ENCODE measurements around the gene COX6A2.

Gene COX6A2

GRCh38 chr16:31411024-31411844 is 16.9 kb downstream of the COX6A2 start:
- no peak for DNase-seq (ENCODE audit: low read depth in 2 of 3, low spot score in 2 of 3)

GRCh38 chr16:31410082-31410481 is 18.1 kb downstream of the COX6A2 start:
- DNase-seq (ENCODE audit: low read depth in 2 of 3, low spot score in 2 of 3): no peak

DNA sequence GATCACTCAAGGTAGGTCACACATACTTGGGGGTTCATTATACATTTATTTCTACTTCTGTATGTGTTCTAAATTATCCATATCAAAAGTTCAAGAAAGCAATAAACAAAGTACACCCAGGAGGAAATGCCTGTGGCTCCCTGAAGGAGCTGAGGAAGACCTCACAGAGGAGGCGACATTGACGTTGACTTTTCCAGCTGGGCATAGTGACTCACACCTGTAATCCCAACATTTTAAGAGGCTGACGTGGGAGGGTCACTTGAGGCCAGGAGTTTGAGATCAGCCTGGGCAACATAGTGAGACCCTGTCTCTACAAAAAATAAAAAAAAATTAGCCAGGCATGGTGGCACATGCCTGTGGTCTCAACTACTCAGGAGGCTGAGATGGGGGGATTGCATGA is 18.7 kb downstream of the COX6A2 start:
- no peak for DNase-seq (ENCODE audit: low read depth in 2 of 3, low spot score in 2 of 3)

GRCh38 chr16:31407406-31407805 is 20.8 kb downstream of the COX6A2 start:
- DNase-seq (ENCODE audit: low read depth in 2 of 3, low spot score in 2 of 3): no peak

GRCh38 chr16:31404353-31405064 is 23.7 kb downstream of the COX6A2 start:
- no peak for DNase-seq (ENCODE audit: low read depth in 2 of 3, low spot score in 2 of 3)

DNA sequence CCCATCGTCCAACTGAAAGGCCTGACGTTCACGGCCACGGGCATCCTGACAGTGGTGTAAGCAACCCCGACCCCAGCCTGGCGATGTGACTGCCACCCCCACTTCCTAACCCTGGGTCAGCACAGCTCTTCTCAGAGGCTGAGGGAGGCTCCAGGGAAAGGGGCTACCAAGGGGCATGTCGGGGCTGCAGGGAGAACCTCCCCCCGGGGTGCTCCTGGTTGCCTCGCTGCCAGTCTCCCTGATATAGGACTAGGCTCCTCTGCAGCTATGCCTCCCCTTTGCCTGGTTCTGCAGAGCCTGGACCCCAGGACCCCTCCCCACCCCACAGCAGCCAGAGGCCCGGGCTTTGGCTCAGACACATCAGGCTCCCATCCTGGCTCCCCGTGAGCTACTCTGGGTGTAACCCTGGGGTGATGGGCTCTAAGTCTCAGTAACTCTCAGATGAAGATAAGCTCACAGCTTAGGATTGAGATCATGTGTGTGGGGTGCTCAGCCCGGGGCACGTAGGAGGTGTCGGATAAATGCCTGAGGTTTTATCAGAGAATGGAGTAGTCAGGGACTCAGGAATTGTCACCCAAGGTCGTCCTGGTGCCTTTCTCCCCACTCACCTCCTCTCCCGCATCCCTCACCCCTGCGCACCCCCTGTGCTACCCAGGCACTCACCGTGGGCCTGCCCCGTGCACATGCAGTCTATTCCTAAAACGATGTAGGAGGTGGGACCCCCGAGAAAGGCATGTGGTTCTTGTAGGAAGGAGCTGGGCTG is 24.4 kb downstream of the COX6A2 start:
- no peak for DNase-seq (ENCODE audit: low read depth in 2 of 3, low spot score in 2 of 3)

- no peak for DNase-seq (ENCODE audit: low read depth in 2 of 3, low spot score in 2 of 3)
These were observed 25.5 kb downstream of the COX6A2 start for GRCh38 chr16:31402687-31403086.

DNA sequence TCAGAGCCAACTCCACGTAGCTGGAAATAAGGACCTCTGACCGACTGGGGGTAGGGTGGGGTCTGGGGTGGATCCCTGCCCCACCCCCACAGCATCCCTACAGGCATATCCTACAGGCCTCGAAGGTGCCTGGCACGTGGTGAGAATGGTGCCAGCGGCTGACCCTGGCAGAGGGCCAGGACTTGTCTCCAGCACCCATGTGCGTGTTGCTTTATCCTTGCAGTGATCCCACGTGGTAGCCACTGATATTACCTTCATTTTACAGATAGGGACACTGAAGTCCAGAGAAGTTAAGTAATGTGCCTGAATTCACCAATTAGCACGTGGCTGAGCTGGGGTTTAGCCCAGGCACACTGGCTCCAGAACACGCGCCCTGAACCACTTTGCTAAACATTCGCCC is 26.7 kb downstream of the COX6A2 start:
- DNase-seq (ENCODE audit: low read depth in 2 of 3, low spot score in 2 of 3): no peak

DNA sequence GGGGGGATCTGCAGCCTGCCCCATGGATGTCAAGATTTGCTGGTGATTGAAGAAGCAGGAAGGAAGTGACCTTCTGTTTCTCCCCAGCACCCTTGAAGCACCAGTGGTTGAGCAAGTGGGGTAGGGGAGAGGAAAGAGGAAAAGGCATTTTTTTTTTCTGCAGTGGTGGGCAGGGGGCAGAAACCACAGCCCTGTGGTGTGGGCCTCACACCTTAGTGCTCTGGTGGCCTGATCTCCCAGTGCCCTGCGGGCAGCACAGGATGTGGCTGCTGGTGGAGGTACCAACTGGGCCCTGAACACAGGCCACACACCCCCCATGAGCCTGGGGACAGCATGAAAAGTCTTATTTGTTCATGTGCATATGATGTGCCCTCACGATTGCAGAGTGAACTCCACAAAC is 28.0 kb downstream of the COX6A2 start:
- DNase-seq (ENCODE audit: low read depth in 2 of 3, low spot score in 2 of 3): no peak

DNA sequence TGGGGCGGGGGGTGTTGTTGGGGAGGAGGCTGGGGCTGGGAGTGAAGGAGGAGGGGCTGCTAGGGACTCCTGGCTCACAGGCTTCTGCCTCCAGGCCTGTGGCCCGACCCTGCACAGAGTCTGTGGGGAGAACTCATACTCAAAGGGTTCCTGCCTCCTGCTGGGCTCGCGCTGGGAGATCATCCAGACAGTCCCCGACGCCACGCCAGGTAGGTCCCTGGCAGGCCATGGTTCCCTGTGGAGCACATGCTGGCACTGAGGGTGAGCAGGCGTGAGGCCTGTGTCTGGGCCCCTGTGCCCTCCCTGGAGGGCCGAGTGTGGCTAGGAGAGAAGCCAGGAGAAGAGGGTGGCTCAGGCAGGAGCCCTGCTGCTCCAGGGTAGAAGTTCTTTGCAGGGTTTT is 30.5 kb downstream of the COX6A2 start:
- DNase-seq (ENCODE audit: low read depth in 2 of 3, low spot score in 2 of 3): no peak

DNA sequence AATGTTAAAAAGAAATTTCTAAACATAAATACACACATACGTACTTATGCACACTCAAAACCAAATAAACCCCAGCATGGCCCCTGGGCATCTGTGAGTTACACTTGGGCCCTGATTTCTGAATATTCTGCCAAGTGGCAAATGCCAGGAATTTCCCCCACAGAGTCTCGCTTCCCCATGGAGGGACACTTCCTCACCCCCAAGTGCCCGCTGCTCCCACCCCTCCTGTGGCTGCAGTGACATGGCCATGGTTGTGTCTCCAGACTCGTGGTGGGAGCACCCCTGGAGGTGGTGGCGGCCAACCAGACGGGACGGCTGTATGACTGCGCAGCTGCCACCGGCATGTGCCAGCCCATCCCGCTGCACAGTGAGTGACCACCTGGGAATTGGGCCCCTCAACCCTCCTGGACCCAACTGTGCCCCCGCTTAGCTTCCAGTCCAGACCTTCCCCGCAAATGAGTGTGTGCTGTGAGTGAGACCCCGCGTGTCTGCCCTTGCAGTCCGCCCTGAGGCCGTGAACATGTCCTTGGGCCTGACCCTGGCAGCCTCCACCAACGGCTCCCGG is 31.0 kb downstream of the COX6A2 start:
- DNase-seq (ENCODE audit: low read depth in 2 of 3, low spot score in 2 of 3): no peak

- no peak for DNase-seq (ENCODE audit: low read depth in 2 of 3, low spot score in 2 of 3)
These were observed 32.5 kb downstream of the COX6A2 start for GRCh38 chr16:31395647-31396046.

DNA sequence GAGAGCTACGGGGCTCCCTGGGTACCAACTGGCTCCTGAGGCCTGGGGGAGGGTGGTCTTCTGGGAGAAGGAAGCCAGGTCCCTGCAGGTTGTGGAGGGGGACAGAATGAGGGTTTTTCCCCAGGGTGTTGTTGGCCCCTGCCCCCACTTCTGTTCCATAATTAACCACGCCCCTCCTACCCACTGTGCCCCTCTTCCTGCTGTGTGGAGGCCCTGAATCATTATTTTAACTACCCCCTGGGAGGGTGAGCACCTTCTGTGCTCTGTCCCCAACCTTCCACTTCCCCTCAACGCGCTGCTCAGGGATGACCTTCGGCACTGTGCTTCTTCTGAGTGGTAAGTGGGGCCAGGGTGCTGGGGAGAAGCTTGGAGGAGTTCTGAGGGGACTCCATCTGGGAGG is 35.1 kb downstream of the COX6A2 start, which contains the start of gene ITGAD:
ITGAD (plus strand) TSS at position 280 of the 400 bp plus-strand sequence; CDS start at position 306, 26 bp downstream.
- DNase-seq (ENCODE audit: low read depth in 2 of 3, low spot score in 2 of 3): no peak

GRCh38 chr16:31390504-31391041 is 37.6 kb downstream of the COX6A2 start:
- no peak for DNase-seq (ENCODE audit: low read depth in 2 of 3, low spot score in 2 of 3)

- no peak for DNase-seq (ENCODE audit: low read depth in 2 of 3, low spot score in 2 of 3)
These were observed 39.6 kb downstream of the COX6A2 start for GRCh38 chr16:31388535-31388934.

- DNase-seq (ENCODE audit: low read depth in 2 of 3, low spot score in 2 of 3): no peak
These were observed 41.8 kb downstream of the COX6A2 start for GRCh38 chr16:31386157-31386984.

- no peak for DNase-seq (ENCODE audit: low read depth in 2 of 3, low spot score in 2 of 3)
These were observed 42.5 kb downstream of the COX6A2 start for GRCh38 chr16:31385680-31386079.

GRCh38 chr16:31382485-31383161 is 45.5 kb downstream of the COX6A2 start:
- peak; percentile 26 to 52 (median 32) for DNase-seq (ENCODE audit: low read depth in 2 of 3, low spot score in 2 of 3)

DNA sequence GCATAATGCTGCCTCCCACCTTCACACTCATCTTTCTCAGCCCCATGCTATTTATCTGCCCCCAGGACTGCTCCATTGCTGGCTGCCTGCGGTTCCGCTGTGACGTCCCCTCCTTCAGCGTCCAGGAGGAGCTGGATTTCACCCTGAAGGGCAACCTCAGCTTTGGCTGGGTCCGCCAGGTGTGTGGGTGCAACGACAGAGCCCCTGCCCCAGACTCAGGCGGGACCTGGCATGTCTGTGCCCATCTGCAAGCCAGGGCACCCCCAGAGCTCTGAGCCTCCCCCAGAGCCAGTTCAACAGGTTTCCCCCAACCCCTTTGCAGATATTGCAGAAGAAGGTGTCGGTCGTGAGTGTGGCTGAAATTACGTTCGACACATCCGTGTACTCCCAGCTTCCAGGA is 48.0 kb downstream of the COX6A2 start:
- DNase-seq (ENCODE audit: low read depth in 2 of 3, low spot score in 2 of 3): no peak

Measured in activated CD8-positive, alpha-beta memory T cell treated with anti-CD3 and anti-CD28 coated beads for 48 hours (primary cell).